ENCODE measurements around the gene NDFIP1.

DNA sequence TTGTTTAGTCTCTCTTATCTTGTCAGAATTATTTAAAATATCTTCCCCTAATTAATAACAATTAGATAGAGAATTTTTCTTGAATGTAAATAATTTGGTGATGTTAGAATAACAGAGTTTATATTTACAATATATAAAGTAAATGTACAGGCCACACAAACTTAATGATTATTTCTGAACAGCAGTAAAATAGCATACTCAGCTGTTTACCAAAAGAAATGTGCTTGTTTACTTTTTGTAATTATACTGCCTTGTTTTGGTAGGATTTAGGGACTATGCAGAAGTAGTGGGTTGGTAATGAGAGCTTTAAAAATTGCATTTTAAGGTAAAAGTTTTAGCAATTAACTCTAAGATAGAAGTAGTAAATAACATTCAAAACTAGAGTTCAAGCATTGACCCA is 17.4 kb downstream of the NDFIP1 start:
- TF ChIP-seq CTCF (conservative IDR thresholded peaks at IDR 0.05; ENCODE audit: low read depth, low read length) = no peak
- no peak for TF ChIP-seq BHLHE40 (IDR thresholded peaks at IDR 0.05; ENCODE audit: low read depth, low read length)
- no peak for TF ChIP-seq POLR2A (IDR thresholded peaks at IDR 0.05; ENCODE audit: low read depth, low read length)
